ENCODE data around the gene LST1. TPM values are rescaled to one million over a fixed set of nuclear protein-coding genes. Genes with fewer than 3 reads are reported as not detected.

The LST1 gene
- total RNA-seq, 3 donors from 2014 or later (not counting 1 experiment from before 2014, with no cell fraction given) = 25.4 to 120 (median 50.5) TPM

DNA sequence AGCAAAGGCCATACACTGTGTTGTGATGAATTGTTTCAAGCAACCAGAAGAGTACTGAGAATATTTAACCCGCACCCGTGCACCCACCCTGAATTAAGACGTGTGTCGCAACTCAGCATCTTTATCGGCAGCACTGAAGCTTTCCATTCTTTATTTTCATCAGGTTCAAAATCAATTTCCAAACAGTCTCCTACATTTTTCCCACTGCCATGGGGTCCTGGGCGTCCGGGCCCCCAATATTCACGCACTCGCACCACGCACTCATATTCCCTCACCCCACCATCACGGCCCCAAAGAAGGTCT is 5.7 kb upstream of the LST1 start:
- intact Hi-C loops (cut with micrococcal nuclease) = loop anchor here (2.0 to 5.0 kb wide), 2 partner anchors 20 to 88 kb away; no protein-coding TSS in a partner anchor
- ATAC-seq (no peak), DNase-seq (no peak)
- H3K36me3 ChIP-seq (ENCODE audit: control insufficient read depth, insufficient read depth, low read length) = peaks cover 10% of the 10 kb centered on the region
- no peaks in the 10 kb centered on the region for H3K9me3 Mint-ChIP-seq
- H3K4me1 ChIP-seq (ENCODE audit: control insufficient read depth, insufficient read depth, low read length) = peaks cover 89% of the 10 kb centered on the region
- H3K9me3 ChIP-seq (ENCODE audit: control insufficient read depth, insufficient read depth, low read length) = no peaks in the 10 kb centered on the region
- peak overlapping the region; percentile 95 to 100 for H3K27ac Mint-ChIP-seq
- TF ChIP-seq, protein P1, sequence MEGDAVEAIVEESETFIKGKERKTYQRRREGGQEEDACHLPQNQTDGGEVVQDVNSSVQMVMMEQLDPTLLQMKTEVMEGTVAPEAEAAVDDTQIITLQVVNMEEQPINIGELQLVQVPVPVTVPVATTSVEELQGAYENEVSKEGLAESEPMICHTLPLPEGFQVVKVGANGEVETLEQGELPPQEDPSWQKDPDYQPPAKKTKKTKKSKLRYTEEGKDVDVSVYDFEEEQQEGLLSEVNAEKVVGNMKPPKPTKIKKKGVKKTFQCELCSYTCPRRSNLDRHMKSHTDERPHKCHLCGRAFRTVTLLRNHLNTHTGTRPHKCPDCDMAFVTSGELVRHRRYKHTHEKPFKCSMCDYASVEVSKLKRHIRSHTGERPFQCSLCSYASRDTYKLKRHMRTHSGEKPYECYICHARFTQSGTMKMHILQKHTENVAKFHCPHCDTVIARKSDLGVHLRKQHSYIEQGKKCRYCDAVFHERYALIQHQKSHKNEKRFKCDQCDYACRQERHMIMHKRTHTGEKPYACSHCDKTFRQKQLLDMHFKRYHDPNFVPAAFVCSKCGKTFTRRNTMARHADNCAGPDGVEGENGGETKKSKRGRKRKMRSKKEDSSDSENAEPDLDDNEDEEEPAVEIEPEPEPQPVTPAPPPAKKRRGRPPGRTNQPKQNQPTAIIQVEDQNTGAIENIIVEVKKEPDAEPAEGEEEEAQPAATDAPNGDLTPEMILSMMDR (IDR thresholded peaks at IDR 0.05) = no peak
- H3K4me1 Mint-ChIP-seq = peaks cover 74 to 75% of the 10 kb centered on the region in 2 donors
- H3K27me3 ChIP-seq (ENCODE audit: control insufficient read depth, insufficient read depth, low read length) = no peaks in the 10 kb centered on the region
- WGBS (ENCODE audit: insufficient coverage) = 21% methylated on average over 11 of the region's 11 CpGs
- H3K27ac ChIP-seq (ENCODE audit: low read length) = peak overlapping the region; percentile 87
- no peaks in the 10 kb centered on the region for H3K27me3 Mint-ChIP-seq (ENCODE audit: low read depth in 2 of 2)
- H3K4me3 Mint-ChIP-seq = peak overlapping the region; percentile 98
- H3K4me3 ChIP-seq (ENCODE audit: low read length) = peak overlapping the region; percentile 98
- H3K36me3 Mint-ChIP-seq = no peaks in the 10 kb centered on the region

DNA sequence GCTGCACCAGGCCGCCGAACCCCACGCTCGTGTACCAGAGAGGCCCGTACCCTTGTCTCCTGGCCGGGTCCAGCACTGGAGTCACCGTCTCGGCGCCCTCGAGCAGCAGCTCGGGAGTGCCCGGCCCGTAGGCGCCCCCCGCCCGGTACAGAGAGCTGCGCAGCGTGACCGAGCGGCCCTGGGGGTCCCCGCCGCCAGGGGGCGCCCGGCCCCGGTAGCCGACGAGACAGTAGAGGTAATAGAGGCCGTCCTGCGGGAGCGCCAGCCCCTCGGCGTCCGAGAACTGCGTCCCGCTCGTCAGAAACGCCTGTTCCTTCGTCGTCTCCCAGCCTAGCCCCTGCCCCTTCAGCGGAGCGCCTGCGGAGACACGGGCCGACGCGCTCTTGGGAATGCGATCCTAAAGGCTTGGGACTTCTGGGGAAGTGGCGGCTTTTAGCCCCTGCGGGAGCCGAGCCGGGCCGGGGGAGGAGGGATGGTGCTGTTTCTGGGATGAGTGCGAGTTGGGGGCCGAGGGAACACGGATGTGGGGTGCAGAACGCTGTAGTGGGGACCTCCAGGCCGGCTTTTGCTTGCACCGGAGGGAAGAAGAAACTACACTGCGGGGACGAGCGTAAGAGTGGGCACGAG is 5.2 kb upstream of the LST1 start:
- intact Hi-C loops (cut with micrococcal nuclease) = loop anchor here (1.0 to 5.0 kb wide), 4 partner anchors 16 to 89 kb away; partner anchors contain the start of gene NFKBIL1
- H3K27me3 Mint-ChIP-seq (ENCODE audit: low read depth in 2 of 2) = no peaks in the 10 kb centered on the region
- WGBS (ENCODE audit: insufficient coverage) = under 1% methylated on average over 62 of the region's 62 CpGs

DNA sequence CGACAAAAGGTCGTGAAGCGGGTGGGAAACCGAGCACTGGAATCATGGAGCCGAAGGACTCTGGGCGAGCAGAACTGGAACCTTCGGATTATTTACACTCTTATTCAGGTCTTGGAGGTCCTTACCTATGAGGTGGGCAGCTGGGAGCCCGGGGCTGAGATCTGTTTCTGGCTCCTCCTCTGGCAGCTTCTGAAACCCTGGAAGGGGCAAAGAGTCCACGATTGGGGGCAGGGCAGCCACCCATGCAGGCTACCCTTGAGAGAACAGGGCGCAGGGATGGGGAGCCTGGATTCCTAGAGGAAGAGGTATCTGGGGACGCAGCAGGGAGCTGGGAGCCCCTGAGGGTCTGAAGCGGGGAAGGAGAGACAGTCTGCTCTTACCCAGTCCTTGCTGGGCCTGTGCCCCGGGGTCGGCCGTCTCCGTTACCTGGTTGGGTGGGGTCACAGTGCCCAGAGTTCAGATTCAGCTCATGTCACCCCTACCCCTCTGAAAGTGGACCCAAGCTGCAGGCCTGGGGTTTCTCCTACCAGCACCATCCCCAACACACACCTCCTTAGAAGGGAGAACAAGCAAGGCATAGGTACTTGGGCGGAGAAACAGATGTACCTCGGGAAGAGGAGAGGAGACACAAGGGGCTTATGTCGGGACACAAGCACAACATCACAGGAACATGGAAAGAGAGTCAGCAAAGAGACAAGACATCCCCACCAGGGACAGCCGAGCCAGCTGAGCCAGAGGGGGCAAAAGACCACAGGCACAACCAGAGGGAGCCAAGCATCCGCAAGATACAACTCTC is 4.4 kb upstream of the LST1 start:
- Mint-ChIP-seq H3K36me3 (no peaks in the 10 kb centered on the region), H3K9me3 (no peaks in the 10 kb centered on the region), H3K27me3 (ENCODE audit: low read depth in 2 of 2) (no peaks in the 10 kb centered on the region), H3K27ac (peak overlapping the region; percentile 95 to 100), H3K4me1 (peaks cover 74 to 75% of the 10 kb centered on the region in 2 donors), H3K4me3 (peak overlapping the region; percentile 98)
- Histone ChIP-seq H3K27me3 (ENCODE audit: control insufficient read depth, insufficient read depth, low read length) (no peaks in the 10 kb centered on the region), H3K27ac (ENCODE audit: low read length) (peak overlapping the region; percentile 87), H3K36me3 (ENCODE audit: control insufficient read depth, insufficient read depth, low read length) (peaks cover 10% of the 10 kb centered on the region), H3K4me3 (ENCODE audit: low read length) (peak overlapping the region; percentile 98), H3K9me3 (ENCODE audit: control insufficient read depth, insufficient read depth, low read length) (no peaks in the 10 kb centered on the region), H3K4me1 (ENCODE audit: control insufficient read depth, insufficient read depth, low read length) (peaks cover 90% of the 10 kb centered on the region)
- intact Hi-C loops (cut with micrococcal nuclease) = loop anchor here (1.0 to 5.0 kb wide), 4 partner anchors 16 to 89 kb away; partner anchors contain the start of gene NFKBIL1
- WGBS (ENCODE audit: insufficient coverage) = under 1% methylated on average over 21 of the region's 21 CpGs
- no peak for ATAC-seq
- TF ChIP-seq, protein P1 (IDR thresholded peaks at IDR 0.05) = no peak
- DNase-seq = peak in 1 of 2 donors; percentile 51

More for the DNA sequence above, 5.2 kb upstream of the LST1 start:
- Histone ChIP-seq H3K4me1 (ENCODE audit: control insufficient read depth, insufficient read depth, low read length) (peaks cover 89% of the 10 kb centered on the region), H3K36me3 (ENCODE audit: control insufficient read depth, insufficient read depth, low read length) (peaks cover 10% of the 10 kb centered on the region), H3K27ac (ENCODE audit: low read length) (peak overlapping the region; percentile 87), H3K9me3 (ENCODE audit: control insufficient read depth, insufficient read depth, low read length) (no peaks in the 10 kb centered on the region), H3K27me3 (ENCODE audit: control insufficient read depth, insufficient read depth, low read length) (no peaks in the 10 kb centered on the region), H3K4me3 (ENCODE audit: low read length) (peak overlapping the region; percentile 98)
- no peaks in the 10 kb centered on the region for H3K36me3 Mint-ChIP-seq
- peak; percentile 92 to 93 for DNase-seq
- peak; percentile 85 to 96 (median 87) for ATAC-seq
- H3K4me1 Mint-ChIP-seq = peaks cover 74 to 75% of the 10 kb centered on the region in 2 donors
- peak overlapping the region; percentile 98 for H3K4me3 Mint-ChIP-seq
- peak overlapping the region; percentile 95 to 100 for H3K27ac Mint-ChIP-seq
- TF ChIP-seq, protein P1 (IDR thresholded peaks at IDR 0.05) = peak; percentile 99
- H3K9me3 Mint-ChIP-seq = no peaks in the 10 kb centered on the region

All from natural killer cell (primary cell).